ENCODE data around the gene CAMSAP2. TPM values are rescaled to one million over a fixed set of nuclear protein-coding genes. Genes with fewer than 3 reads are reported as not detected.
"Not testable (repeated sequence)": the region's sequence is repeated elsewhere in the genome, so short reads cannot be mapped to it uniquely, and the experiment has no call there.

CAMSAP2 gene
- total RNA-seq, 1 donor from 2014 or later, result 23.0 TPM

- Histone ChIP-seq H3K4me3 (ENCODE audit: low read length in 3 of 3) (peak overlapping the region in 2 of 3 donors; percentile 86 to 96), H3K4me1 (ENCODE audit: control insufficient read depth in 3 of 3, insufficient read depth in 3 of 3, low read length in 3 of 3) (peaks cover 10 to 19% (median 15%) of the 10 kb centered on the region in 3 donors), H3K27me3 (ENCODE audit: control insufficient read depth in 3 of 3, insufficient read depth in 3 of 3, low read length in 3 of 3) (no peaks in the 10 kb centered on the region), H3K9ac (ENCODE audit: low read depth in 1 of 3, low read length in 3 of 3) (peak overlapping the region in 2 of 3 donors; percentile 46 to 62), H3K27ac (ENCODE audit: low read depth, low read length) (peak overlapping the region; percentile 53), H3K9me3 (ENCODE audit: control insufficient read depth in 3 of 3, low read length in 3 of 3) (no peaks in the 10 kb centered on the region), H3K36me3 (ENCODE audit: control insufficient read depth in 3 of 3, insufficient read depth in 3 of 3, low read length in 3 of 3) (no peaks in the 10 kb centered on the region)
Observed at GRCh38 chr1:200737647-200738291, 924 bp upstream of the CAMSAP2 start.

DNA sequence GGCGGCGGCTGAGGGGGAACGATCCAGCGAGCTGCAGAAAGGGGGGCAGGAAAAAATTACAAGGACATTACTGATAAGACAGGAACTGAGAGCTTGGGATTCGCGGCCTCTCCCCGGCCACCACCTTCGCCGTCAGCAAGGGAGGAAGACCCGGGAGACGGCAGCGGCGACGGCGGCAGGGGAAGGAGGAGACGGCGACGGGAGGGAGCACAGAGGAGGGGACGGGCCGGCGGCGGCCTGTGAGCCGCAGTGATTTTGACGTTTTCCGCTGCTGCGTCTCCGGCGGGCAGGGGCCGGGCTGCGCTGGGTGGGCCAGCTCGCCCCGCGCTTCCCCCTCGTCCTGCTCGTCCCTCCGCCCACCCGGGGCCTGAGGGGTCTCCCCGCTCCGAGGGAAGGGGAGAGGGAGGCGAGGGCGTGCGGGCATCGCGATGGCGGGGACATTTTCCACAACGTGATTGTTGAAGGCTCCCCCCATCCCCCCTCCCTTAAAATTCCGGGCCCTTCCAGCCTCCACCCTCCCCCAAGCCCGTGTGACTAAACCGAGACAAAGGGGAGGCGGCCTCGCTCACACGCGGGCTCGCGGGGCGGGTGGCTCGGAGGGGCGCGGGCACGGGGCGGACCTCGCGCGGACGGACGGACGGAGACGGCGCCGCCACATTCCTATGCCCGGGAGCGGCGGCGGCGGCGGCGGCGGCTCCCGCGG, 407 bp downstream of the CAMSAP2 start:
- Histone ChIP-seq H3K9ac (ENCODE audit: low read depth in 1 of 3, low read length in 3 of 3) (peak overlapping the region; percentile 90 to 93 (median 92)), H3K9me3 (ENCODE audit: control insufficient read depth in 3 of 3, low read length in 3 of 3) (no peaks in the 10 kb centered on the region), H3K36me3 (ENCODE audit: control insufficient read depth in 3 of 3, insufficient read depth in 3 of 3, low read length in 3 of 3) (no peaks in the 10 kb centered on the region), H3K4me1 (ENCODE audit: control insufficient read depth in 3 of 3, insufficient read depth in 3 of 3, low read length in 3 of 3) (peaks cover 10 to 19% (median 15%) of the 10 kb centered on the region in 3 donors), H3K27ac (ENCODE audit: low read depth, low read length) (peak overlapping the region; percentile 98), H3K4me3 (ENCODE audit: low read length in 3 of 3) (peak overlapping the region; percentile 82 to 96 (median 88)), H3K27me3 (ENCODE audit: control insufficient read depth in 3 of 3, insufficient read depth in 3 of 3, low read length in 3 of 3) (no peaks in the 10 kb centered on the region)

DNA sequence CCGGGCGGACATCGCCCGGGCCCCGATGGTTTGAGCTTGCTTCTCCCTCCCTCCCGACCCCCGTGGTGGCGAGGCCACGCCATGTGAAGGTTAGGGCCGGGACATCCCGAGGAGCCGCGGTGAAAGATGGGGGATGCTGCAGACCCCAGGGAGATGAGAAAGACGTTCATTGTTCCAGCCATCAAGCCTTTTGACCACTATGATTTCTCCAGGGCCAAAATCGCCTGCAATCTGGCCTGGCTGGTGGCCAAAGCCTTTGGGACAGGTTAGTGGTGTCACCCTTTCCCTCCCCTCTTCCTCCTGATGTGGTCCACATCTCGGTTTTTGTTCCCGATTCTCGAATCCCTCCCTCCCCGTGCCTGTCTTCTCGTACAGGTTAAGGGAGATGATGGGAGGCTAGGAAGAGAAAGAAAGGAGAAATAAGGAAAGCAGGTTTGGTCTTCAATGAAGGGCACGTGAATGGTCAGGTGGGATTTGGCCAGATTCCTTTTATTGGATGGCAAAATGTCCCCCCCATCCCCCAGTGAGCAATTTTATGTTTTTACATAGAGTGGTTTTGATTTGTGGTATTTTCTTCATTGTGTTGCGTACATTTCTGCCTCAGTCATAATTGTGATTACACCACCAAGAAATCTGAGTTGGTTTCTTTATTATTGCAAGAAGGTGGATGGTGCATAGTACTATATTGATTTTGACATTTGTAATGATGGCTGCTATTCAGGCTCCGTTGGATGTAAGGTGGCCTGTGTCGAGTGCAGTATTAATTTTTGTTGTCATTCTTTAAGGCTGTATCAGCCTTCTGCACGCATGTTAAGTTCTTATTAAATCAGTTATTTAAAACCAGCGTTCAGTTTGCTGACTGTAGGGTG, 1.2 kb downstream of the CAMSAP2 start:
- no peaks in the 10 kb centered on the region for H3K27me3 ChIP-seq (ENCODE audit: control insufficient read depth in 3 of 3, insufficient read depth in 3 of 3, low read length in 3 of 3)
- peaks cover 10 to 19% (median 15%) of the 10 kb centered on the region in 3 donors for H3K4me1 ChIP-seq (ENCODE audit: control insufficient read depth in 3 of 3, insufficient read depth in 3 of 3, low read length in 3 of 3)
- no peaks in the 10 kb centered on the region for H3K36me3 ChIP-seq (ENCODE audit: control insufficient read depth in 3 of 3, insufficient read depth in 3 of 3, low read length in 3 of 3)
- H3K9me3 ChIP-seq (ENCODE audit: control insufficient read depth in 3 of 3, low read length in 3 of 3), result no peaks in the 10 kb centered on the region
- H3K4me3 ChIP-seq (ENCODE audit: low read length in 3 of 3), result peak overlapping the region; percentile 88 to 96 (median 90)
- H3K27ac ChIP-seq (ENCODE audit: low read depth, low read length), result peak overlapping the region; percentile 98
- H3K9ac ChIP-seq (ENCODE audit: low read depth in 1 of 3, low read length in 3 of 3), result peak overlapping the region; percentile 85 to 92 (median 91)

GRCh38 chr1:200740571-200741208, 2.0 kb downstream of the CAMSAP2 start:
- Histone ChIP-seq H3K27ac (ENCODE audit: low read depth, low read length) (no peak overlapping the region), H3K4me3 (ENCODE audit: low read length in 3 of 3) (peak overlapping the region; percentile 88 to 96 (median 90)), H3K9me3 (ENCODE audit: control insufficient read depth in 3 of 3, low read length in 3 of 3) (no peaks in the 10 kb centered on the region), H3K9ac (ENCODE audit: low read depth in 1 of 3, low read length in 3 of 3) (peak overlapping the region; percentile 85 to 92 (median 91)), H3K27me3 (ENCODE audit: control insufficient read depth in 3 of 3, insufficient read depth in 3 of 3, low read length in 3 of 3) (no peaks in the 10 kb centered on the region), H3K36me3 (ENCODE audit: control insufficient read depth in 3 of 3, insufficient read depth in 3 of 3, low read length in 3 of 3) (no peaks in the 10 kb centered on the region), H3K4me1 (ENCODE audit: control insufficient read depth in 3 of 3, insufficient read depth in 3 of 3, low read length in 3 of 3) (peaks cover 10 to 19% (median 15%) of the 10 kb centered on the region in 3 donors)

DNA sequence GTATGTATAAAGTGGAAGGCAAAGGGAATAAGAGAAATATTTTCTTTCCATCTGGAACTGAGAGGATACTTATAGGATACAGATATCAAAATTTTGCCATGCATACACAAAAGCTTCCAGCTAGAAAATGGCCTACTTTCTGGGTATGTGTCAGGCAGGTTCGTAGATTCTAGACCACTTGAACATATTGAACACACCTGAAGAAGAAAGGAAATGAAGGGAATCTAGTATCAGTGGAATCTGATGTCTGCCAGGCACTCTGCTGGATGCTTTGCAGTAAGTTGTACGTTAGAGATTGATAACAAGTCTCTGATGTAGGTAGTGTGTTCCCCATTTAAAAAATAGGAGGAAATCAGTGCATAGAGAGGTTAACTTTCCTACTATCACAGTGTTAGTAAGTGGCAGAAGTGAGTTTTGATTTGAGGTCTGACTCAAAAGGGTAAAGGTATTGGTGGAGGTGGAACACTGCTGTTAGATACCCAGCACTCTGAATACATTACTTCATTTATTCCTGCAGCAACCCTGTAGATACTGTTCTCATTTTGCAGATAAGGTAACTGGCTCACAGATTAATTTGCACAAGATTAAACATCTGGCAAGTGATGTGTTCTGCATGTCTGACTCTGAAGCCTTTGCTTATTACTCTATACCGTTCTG, 3.0 kb downstream of the CAMSAP2 start:
- Histone ChIP-seq H3K4me1 (ENCODE audit: control insufficient read depth in 3 of 3, insufficient read depth in 3 of 3, low read length in 3 of 3) (peaks cover 10 to 19% (median 15%) of the 10 kb centered on the region in 3 donors), H3K9ac (ENCODE audit: low read depth in 1 of 3, low read length in 3 of 3) (peak overlapping the region in 2 of 3 donors; percentile 19 to 91), H3K9me3 (ENCODE audit: control insufficient read depth in 3 of 3, low read length in 3 of 3) (no peaks in the 10 kb centered on the region), H3K27me3 (ENCODE audit: control insufficient read depth in 3 of 3, insufficient read depth in 3 of 3, low read length in 3 of 3) (no peaks in the 10 kb centered on the region), H3K27ac (ENCODE audit: low read depth, low read length) (no peak overlapping the region), H3K4me3 (ENCODE audit: low read length in 3 of 3) (peak overlapping the region; percentile 8 to 49 (median 10)), H3K36me3 (ENCODE audit: control insufficient read depth in 3 of 3, insufficient read depth in 3 of 3, low read length in 3 of 3) (no peaks in the 10 kb centered on the region)

- Histone ChIP-seq H3K9me3 (ENCODE audit: control insufficient read depth in 3 of 3, low read length in 3 of 3) (no peaks in the 10 kb centered on the region), H3K27me3 (ENCODE audit: control insufficient read depth in 3 of 3, insufficient read depth in 3 of 3, low read length in 3 of 3) (no peaks in the 10 kb centered on the region), H3K4me3 (ENCODE audit: low read length in 3 of 3) (no peak overlapping the region), H3K4me1 (ENCODE audit: control insufficient read depth in 3 of 3, insufficient read depth in 3 of 3, low read length in 3 of 3) (peaks cover 8 to 15% (median 14%) of the 10 kb centered on the region in 3 donors), H3K9ac (ENCODE audit: low read depth in 1 of 3, low read length in 3 of 3) (no peak overlapping the region), H3K27ac (ENCODE audit: low read depth, low read length) (no peak overlapping the region), H3K36me3 (ENCODE audit: control insufficient read depth in 3 of 3, insufficient read depth in 3 of 3, low read length in 3 of 3) (peaks cover 0 to 3% (median 0%) of the 10 kb centered on the region in 3 donors)
Observed at GRCh38 chr1:200744143-200744542, 5.5 kb downstream of the CAMSAP2 start.

DNA sequence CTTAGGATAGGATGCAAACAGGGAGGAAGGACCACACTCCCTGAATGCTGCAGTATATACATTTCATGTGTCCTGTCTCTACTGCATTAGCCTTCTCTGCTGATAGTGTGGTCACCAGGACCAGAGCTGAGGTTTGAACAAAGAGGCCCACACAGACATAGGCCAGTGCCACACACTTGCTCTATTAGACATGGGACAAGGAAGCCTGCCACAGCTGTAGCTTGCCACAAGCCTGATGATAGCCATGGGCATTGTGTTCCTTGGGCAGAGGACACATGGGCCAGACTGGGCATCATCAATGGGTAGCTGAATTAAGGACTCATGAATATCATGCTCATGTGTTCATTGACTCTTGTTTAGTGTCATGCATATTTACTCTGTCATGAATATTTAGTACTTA, 10.4 kb downstream of the CAMSAP2 start:
- Histone ChIP-seq H3K9ac (ENCODE audit: low read depth in 1 of 3, low read length in 3 of 3) (no peak overlapping the region), H3K27me3 (ENCODE audit: control insufficient read depth in 3 of 3, insufficient read depth in 3 of 3, low read length in 3 of 3) (no peaks in the 10 kb centered on the region), H3K36me3 (ENCODE audit: control insufficient read depth in 3 of 3, insufficient read depth in 3 of 3, low read length in 3 of 3) (peaks cover 0 to 3% (median 0%) of the 10 kb centered on the region in 3 donors), H3K27ac (ENCODE audit: low read depth, low read length) (no peak overlapping the region), H3K9me3 (ENCODE audit: control insufficient read depth in 3 of 3, low read length in 3 of 3) (no peaks in the 10 kb centered on the region), H3K4me1 (ENCODE audit: control insufficient read depth in 3 of 3, insufficient read depth in 3 of 3, low read length in 3 of 3) (peaks cover 0 to 7% (median 4%) of the 10 kb centered on the region in 3 donors), H3K4me3 (ENCODE audit: low read length in 3 of 3) (no peak overlapping the region)

DNA sequence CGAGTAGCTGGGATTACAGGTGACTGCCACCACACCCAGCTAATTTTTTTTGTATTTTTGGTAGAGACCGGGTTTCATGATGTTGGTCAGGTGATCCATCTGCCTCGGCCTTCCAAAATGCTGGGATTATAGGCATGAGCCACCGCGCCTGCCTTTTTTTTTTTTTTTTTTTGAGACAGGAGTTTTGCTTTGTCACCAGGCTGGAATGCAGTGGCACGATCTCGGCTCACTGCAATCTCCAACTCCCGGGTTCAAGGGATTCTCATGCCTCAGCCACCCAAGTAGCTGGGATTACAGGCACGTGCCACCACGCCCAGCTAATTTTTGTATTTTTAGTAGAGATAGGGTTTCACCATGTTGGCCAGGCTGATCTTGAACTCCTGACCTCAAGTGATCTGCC, 12.1 kb downstream of the CAMSAP2 start:
- not testable (repeated sequence) for H3K9ac ChIP-seq (ENCODE audit: low read depth in 1 of 3, low read length in 3 of 3); H3K27me3 ChIP-seq (ENCODE audit: control insufficient read depth in 3 of 3, insufficient read depth in 3 of 3, low read length in 3 of 3); H3K9me3 ChIP-seq (ENCODE audit: control insufficient read depth in 3 of 3, low read length in 3 of 3); H3K4me1 ChIP-seq (ENCODE audit: control insufficient read depth in 3 of 3, insufficient read depth in 3 of 3, low read length in 3 of 3); H3K27ac ChIP-seq (ENCODE audit: low read depth, low read length); H3K36me3 ChIP-seq (ENCODE audit: control insufficient read depth in 3 of 3, insufficient read depth in 3 of 3, low read length in 3 of 3); H3K4me3 ChIP-seq (ENCODE audit: low read length in 3 of 3)

DNA sequence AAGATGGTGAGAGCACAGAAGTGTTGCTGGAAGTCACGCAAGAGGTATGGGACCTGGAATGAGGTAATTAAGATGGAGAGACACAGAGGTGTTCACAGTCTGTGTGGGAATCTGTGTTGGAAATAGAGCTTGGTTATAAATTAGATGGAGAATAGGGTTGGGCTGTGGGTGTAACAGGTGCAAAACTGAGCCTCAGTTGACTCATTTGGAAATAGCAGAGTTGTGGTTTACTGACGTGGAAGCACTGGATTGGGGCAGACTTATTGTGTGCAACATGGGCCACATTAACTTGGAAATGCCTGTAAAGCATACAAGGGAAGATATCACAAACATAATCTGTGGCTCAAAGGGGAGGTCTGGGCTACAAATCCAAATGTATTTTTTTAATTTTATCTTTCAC, 13.0 kb downstream of the CAMSAP2 start:
- Histone ChIP-seq H3K27me3 (ENCODE audit: control insufficient read depth in 3 of 3, insufficient read depth in 3 of 3, low read length in 3 of 3) (no peaks in the 10 kb centered on the region), H3K4me3 (ENCODE audit: low read length in 3 of 3) (no peak overlapping the region), H3K4me1 (ENCODE audit: control insufficient read depth in 3 of 3, insufficient read depth in 3 of 3, low read length in 3 of 3) (peaks cover 0 to 7% (median 4%) of the 10 kb centered on the region in 3 donors), H3K36me3 (ENCODE audit: control insufficient read depth in 3 of 3, insufficient read depth in 3 of 3, low read length in 3 of 3) (peaks cover 0 to 2% (median 0%) of the 10 kb centered on the region in 3 donors), H3K9me3 (ENCODE audit: control insufficient read depth in 3 of 3, low read length in 3 of 3) (no peaks in the 10 kb centered on the region), H3K9ac (ENCODE audit: low read depth in 1 of 3, low read length in 3 of 3) (no peak overlapping the region), H3K27ac (ENCODE audit: low read depth, low read length) (no peak overlapping the region)

Data from skeletal muscle tissue (tissue), 4 donors.